GM21825 (cell line): ENCODE data around the gene CREG2.

Experiments
- ATAC-seq: cut with Tn5 transposase; IDR thresholded peaks from one replicate; pipeline ENCODE4 v1.9.1; 2021; ENCODE audit warnings: mild to moderate bottlenecking, moderate library complexity; ENCODE audit not compliant: unreplicated experiment

The CREG2 gene

DNA sequence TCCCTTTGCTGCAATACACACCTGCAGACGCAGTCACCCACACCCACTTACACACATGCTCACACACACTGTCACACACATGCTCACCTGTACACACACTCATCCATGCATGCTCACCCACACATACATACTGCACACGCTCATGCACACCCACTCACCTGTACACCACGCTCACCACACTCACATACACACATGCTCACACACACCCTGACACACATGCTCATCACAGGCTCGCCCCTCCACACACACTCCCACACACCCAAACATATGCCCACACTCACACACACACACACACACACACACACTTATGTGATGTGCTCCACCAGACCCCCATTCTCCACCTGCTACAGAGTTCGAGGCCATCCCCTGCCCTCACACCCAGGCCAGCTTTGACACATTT lies 22.8 kb upstream of the CREG2 start:
- no peak for ATAC-seq

DNA sequence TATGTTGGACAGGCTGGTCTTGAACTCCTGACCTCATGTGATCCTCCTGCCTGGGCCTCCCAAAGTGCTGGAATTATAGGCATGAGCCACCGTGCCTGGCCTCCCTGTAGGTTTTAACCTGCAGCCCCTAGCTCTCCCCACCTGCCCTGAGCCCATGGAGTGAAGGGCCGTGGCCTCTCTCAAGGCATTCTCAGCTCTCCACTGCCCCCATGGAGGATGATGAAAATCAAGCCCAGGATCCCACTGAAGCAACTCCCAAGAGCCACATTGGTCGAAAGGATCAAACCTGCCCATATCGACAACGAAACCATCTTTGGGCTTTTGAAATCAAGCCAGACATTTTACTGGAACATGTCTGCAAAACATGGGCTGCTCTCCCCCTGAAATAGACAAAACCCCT lies 22.4 kb upstream of the CREG2 start:
- ATAC-seq, result no peak

DNA sequence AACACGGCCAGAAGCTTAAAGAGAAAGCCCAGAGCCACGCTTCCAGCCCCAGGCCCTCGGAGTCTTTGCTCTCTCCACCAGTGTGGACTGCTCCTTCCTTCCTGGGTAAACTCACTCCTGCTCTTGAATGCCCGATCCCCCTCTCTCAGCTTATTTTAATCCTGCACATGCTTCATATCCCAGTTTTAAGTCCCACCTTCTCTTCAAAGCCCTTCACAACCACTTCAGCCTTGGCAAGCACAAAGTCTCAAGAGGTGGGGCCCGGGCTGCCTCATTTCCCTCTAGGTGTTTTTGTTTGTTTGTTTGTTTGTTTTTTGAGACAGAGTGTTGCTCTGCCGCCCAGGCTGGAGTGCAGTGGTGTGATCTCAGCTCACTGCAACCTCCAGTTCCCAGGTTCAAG lies 21.6 kb upstream of the CREG2 start:
- no peak for ATAC-seq

DNA sequence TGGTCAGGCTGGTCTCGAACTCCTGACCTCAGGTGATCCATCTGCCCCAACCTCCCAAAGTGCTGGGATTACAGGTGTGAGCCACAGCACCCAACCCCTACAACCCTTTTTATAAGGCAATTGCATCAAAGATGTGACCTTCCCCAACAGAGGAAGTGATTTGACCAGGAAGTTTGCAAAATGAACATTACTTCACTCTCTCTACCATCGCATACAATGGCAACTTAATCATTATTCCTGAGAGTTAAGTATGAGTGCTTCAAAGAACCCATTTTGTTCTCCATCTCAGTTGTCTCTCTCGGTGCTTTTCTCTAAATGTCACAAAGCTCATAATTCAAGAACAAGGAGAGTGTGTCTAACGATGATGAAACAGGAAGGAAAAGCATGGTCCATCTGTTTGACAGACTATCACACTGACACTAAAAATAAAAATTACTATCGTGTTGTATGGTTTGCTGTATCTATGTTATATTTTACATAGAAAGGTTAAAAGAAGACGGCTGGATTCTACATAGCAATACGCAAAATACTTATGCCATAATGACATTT lies 18.1 kb upstream of the CREG2 start:
- no peak for ATAC-seq

DNA sequence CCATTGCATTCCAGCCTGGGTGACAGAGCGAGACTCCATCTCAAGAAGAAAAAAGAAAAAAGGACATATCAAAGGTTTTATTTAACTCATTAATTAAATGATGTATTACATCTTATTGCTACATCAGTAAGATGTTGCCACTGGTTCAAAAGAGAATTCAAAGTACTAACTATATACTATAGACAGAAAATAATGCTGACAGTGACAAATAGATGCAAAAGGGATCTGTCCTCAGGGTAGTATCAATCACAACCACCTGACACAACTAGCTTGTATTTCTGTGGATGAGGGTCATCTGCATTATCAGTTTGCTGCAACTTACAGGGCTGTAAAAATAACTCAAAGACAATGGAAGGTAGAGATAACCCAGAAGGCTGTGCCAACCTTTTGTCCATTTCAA lies 16.4 kb upstream of the CREG2 start:
- ATAC-seq, result no peak

DNA sequence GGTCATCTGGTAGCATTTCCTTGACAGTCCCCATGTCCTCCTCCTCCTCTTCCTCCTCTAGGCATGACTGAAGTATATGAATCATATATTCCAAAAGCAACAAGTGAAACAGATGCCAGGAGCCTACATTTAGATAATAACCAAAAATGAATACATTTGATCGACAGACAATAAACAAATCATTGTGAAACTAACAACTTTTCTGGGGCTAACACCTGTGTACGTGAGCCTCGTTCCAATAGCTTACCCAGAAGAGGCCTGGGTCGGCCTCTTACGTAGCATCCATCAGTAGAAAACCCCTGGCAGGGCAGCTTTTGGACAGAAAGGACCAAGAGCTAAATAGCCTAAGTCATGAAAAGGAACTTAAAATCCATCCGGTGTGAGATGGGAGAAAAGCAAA lies 15.3 kb upstream of the CREG2 start:
- ATAC-seq, result no peak

DNA sequence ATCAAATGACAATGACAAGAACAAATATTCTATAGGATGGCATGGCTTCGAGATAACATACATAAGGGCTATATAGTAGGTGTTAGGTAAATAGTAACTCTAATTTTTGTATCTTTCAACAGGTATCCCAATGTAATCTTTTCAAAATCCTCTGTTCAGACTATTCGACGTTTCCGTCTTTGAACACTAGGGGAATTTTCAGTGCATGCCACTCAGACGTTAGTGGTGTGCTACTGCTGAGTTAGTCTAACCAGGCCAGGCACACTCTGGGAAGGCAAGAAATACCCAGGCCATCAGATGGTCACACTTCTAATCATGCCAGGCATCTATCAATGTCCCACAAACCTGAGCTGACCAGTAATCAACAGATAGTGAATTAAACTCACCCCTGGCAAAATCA lies 14.6 kb upstream of the CREG2 start:
- no peak for ATAC-seq

DNA sequence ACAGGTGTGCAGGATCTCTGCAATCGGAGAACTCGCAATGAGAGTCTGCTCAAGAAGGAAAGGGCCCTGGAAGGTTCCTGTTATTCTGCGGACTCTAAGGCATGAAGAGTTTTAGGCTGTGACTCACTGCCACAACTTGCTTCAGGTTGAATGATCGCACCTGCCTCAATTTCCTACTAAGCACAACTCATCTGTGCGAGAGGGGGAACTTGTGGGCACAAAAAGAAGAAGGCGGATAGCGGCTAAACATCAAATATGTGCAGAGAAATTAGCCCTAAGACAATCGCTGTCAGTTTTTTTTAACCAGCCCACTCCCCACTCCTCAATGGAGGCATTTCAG lies 14.0 kb upstream of the CREG2 start:
- ATAC-seq, result no peak

DNA sequence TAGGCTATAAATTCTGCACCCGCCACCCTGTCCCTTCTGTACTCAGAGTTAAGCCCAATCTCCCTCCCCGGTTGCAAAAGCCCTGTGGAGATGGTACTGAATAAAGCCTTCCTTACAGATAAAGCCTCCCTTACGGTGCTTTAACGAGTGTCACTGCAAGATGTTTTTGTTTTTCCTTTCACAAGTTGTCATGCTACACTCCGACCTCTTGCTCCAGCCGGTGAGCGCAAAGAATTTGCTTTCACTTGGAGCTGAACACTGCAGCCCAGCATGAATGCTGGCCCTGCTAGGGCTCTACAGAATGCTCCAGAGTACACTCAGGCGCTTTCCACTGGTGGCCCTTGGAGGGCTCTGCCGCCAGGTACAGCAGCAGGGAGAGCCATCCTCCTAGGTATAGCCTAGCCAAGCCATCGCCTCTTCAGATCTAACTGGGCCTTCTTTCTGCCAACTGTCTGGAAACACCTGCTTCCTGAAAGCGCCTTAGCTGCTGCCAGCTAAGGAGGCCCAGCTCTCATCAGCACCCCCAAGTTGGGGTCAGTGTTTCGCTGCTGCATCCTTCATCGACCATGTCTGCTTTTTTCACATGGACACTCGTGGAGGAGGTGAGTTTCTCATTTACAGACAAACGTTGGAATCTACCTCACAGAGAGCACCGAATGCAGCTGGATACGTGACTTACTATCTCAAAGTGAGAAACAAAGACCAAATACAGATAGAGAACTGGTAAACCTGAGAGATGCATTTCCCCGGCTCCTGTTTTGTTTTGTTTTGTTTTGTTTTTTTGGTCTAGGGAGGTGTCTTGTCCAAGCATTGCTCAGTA lies 13.4 kb upstream of the CREG2 start:
- no peak for ATAC-seq

DNA sequence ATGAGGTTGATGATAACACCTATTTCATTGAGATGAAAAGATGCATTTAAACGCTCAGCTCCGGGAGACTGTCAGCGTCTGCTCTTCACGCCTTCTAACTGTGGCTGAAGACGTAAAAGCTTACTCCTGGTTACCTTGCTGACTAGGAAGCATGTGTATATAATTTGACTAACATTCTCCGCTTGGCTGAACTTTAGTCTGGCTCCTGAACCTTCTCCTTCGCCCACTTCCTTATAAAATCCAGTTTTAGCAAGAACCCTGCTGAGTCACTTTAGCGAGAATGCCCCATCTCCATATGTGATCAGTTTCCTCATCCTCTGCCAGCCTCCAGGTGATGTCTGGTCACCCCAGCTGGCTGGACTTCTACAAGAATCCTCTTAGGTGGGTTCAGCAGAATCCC lies 12.7 kb upstream of the CREG2 start:
- no peak for ATAC-seq

DNA sequence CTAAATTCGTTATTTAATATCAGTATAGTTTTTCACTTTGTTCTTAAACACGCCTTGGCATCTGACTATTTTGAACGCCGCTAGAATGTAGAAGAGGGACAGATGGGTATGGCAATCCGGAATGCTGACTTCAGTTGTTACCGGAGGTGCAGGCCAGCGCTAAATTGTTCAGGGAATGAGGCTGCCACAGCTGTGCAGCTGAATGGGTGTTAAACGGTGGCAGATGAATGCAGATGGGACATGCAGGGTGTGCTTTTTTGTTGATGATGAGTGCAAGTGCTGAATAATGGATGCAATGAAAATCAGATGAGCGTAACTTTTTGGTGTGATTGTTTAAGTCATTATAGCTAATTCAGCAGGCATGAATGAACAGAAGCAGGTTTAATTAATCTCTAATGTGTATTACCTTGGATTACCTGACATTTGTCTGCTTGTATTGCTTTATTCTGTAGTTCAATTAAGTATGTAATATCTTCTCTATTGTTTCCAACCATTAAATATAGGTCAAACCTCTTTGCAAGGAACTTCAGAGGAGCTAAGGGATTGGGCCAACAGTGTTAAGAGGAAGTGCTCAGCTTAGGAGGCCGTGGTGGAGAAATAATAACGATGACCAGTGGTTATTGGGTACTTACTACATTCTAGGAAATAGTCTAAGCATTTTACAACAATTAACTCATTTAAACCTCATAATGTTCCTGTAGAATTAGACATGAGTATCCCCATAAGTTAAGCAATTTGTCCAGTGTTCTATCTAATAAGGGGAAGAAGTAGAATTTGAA lies 11.9 kb upstream of the CREG2 start:
- ATAC-seq, result no peak

DNA sequence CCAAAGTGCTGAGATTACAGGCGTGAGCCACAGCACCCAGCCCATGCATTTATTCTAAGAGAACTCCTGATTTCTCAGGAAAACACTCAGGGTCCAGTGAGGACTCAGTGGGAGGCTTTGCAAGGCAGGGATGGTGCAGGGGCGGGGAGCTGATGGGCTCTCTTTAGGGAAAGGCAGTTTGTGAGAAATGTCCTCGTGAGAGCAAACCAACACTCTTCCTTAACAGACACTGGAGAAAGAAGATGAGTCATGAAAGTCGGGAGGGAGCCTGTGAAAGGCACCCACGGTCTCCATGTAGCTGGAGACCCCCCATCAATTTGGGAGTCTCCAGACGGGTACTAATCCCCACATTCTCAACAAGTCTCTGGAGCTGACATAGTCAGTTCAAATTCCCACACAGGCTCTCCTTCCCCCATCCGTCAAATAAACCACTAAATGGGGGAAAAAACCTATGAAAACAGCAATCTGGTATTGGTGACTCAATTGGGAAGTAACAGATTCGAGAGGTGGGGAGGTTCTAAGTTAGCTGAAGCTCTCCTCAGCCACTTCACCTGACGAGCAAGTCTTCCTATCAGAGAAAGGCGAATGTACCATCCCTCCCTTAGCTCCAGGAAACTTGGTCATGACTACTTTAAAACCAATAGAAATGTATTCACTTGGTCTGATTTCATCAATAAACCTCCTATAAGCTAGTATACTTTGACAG lies 11.0 kb upstream of the CREG2 start:
- ATAC-seq, result no peak

DNA sequence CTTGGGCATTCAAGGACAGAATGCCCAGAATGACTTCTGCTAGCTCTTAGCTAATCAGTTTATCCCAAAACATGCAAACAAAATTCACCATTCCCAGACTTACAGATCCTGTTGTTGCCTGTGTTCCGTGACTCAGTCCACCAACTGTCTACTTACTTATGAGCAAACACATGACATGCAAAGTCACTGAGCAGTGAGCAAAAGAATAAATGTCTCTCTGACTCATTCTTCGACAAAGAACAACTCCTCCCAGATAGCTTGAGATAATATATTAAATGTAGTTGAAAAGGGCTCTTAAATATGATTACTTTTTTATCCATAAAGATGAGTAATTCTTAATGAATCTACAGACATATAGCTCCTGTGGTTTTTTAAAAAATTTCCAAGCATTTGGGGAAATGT lies 9.0 kb upstream of the CREG2 start:
- no peak for ATAC-seq

DNA sequence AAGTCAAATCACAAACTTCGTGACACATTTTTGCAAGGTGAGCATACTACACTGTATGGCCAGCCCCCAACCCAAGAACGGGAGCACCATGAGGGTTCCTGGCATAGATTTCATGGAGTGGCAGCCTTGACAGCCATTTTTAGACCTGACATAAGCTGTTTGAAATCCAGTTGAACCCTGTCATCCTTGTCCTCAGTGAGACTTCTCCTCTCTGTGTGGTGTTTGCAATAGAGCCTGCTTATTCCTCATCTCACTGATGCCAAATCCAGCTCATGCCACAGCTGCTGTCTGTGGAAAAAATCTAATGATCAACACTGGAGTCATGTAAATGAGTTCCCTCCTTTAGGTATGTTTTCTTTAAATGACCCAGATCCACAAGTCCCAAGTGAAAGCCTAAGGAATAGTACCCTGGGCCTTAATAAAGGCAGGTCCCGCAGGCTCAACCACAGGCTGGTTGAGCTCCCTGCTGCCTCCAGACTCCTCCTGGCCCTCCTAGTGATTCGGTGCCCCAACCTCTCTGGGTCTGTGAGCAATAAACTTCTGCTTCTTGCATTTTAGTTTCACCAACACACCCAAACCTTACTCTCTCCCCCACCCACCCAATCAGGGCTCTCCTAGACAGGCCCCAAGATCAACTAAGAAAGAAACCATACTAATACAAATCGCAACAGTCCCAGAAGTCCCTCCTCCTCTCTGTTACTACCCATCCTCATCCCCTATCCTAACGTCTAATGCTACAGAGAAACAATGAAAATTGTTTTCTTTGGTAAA lies 8.4 kb upstream of the CREG2 start:
- no peak for ATAC-seq

DNA sequence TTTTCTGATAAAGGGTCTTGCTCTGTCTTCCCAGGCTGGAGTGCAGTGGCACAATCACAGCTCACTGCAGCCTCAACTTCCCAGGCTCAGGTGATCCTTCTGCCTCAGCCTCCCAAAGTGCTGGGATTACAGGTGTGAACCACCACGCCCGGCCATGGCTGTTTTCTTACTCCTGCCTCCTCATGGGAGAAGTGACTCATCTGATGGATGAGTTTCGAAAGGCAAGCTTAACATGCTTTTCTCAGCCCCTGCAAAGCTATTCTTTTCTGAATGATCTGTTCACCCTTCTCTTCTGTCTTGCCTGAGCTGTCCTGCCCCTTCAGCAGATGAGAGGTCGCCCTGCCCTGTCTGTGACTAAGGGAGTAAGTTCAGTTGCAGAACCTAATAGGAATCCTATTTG lies 929 bp upstream of the CREG2 start:
- no peak for ATAC-seq

DNA sequence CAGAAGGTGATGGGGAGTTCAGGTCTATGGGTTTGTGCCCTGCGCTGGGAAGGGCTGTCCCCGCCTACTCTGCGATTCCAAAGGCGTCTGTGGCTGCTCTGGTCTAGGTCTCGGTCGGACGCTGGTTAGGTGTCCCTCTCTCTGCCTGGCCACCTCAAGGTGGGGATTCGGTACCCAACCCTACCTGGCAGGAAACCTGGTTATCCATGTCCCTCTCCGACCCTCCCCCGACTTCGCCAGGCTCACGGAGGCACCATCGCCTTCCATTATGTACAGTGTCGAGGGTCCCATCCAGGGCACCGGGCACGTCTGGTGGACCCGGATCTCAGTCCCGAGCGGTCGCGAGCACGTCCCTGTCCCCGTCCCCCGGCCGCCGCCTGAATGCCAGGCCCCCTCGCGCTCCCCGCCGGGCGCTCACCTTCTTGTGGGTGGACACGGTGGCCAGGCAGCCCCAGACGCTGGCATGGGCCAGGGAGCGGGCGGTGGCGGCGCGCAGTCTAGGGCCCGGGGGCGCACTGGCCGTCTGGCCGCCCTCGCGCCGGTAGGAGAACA lies 628 bp downstream of the CREG2 start:
- no peak for ATAC-seq

DNA sequence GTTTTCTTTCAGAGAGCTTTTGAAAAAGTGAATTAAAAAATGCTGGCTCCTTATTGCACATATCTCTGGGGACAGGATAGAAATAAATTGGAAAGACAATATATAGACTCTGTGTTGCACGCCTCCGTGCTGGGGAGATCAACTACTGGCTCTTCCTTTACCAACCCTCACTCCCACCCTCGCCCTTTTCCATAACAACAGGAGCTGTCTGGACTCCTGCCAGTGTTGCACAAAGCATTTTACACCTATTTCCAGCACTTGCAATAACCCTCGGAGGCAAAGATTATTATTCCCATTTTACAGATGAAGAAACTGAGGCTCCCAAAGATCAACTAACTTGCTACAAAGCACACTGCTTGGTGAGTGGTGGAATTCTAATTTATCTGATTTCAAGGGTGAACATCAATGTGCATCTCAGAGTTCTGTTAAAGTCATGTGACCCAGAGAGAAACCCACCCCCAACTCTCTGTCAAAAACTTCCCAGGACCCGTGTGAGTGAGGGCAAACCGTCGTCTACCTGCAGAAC lies 4.2 kb downstream of the CREG2 start:
- ATAC-seq, result no peak

DNA sequence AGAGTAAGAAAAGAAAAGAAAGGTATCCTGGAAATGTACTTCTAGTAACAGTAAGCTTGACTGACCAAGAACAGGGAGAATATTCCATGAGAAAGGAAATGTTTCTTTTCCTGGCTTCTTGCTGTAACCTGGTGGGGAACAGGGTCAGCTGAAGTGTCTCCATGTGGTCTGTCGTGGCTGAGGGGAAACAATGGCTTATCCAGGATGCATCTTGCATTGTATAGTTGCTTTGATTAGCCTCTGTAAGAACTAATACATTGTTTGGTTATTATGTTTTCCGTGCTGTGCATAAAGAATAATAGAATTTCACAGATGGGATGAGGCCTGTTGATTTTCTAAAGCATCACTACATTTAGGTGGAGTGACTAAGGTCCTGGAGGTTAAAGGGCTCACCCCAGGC lies 4.9 kb downstream of the CREG2 start:
- ATAC-seq, result no peak

DNA sequence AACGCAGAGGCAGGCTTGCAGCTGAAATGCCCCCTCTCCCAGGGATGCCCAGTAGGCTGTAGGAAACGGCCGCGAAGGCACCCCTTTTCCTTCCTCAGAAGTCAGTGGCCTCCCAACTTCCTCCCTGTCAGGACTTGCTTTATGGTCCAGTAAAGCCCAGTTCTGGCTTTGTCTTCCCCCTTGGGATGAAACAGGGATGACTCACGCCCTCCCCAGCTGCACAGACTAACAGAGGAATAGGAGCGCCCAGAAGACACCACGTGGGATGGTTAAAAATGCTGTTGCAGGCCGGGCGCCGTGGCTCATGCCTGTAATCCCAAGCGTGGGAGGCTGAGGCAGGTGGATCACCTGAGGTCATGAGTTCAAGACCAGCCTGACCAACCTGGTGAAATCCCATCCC lies 6.9 kb downstream of the CREG2 start:
- ATAC-seq, result no peak

DNA sequence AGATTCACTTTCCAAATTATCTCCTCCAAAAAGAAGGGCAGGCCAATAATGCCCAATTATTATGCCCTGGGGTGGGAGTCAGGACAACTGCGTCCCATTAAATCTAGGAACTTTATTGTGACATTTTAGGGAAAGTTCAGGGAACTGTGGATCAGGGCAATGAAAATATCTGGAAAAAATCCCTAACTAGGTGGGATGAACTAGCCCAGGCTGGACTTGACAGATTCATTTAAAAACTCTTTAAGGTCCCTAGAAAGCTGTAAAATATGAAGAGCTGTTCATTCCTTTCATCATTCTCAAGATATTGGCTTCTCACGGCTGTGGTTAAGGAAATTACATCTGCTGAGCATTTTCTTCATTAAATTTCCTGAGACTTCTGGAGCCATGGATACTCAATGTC lies 8.2 kb downstream of the CREG2 start:
- no peak for ATAC-seq
